GM23248 (cell line): Measurements from ENCODE around the gene ZNF580. TPM values are rescaled to one million over a fixed set of nuclear protein-coding genes. Genes with fewer than 3 reads are reported as not detected.

Experiments
- DNase-seq: peaks from one replicate; pipeline ENCODE4 v3.0.0-alpha.2; 2015
- H2AFZ ChIP-seq: fragments of 200-600 bp; sonication (generic); 2 replicates; pipeline ENCODE4 v1.6.1; 2016; ENCODE audit warnings: antibody characterized with exemption
- H3F3A ChIP-seq: fragments of 200-600 bp; sonication (generic); 2 replicates; pipeline ENCODE4 v1.6.1; 2016; ENCODE audit warnings: mild to moderate bottlenecking, antibody characterized with exemption, mixed run types; ENCODE audit not compliant: insufficient read depth
- H3K27ac ChIP-seq: fragments of 200-600 bp; sonication (generic); 2 replicates; pipeline ENCODE4 v1.5.1; 2016; ENCODE audit warnings: mild to moderate bottlenecking
- H3K27me3 ChIP-seq: fragments of 200-600 bp; sonication (generic); replicated peaks from 2 replicates; pipeline ENCODE4 v1.6.1; 2016; ENCODE audit warnings: mild to moderate bottlenecking; ENCODE audit not compliant: insufficient read depth
- H3K36me3 ChIP-seq: fragments of 200-600 bp; sonication (generic); 2 replicates; pipeline ENCODE4 v1.6.1; 2016; ENCODE audit warnings: low read depth, mild to moderate bottlenecking
- H3K4me1 ChIP-seq: fragments of 200-600 bp; sonication (generic); 2 replicates; pipeline ENCODE4 v1.6.1; 2016; ENCODE audit warnings: mild to moderate bottlenecking; ENCODE audit not compliant: insufficient read depth
- H3K4me2 ChIP-seq: fragments of 200-600 bp; sonication (generic); one replicate; pipeline ENCODE4 v1.6.1; 2016; ENCODE audit warnings: mild to moderate bottlenecking; ENCODE audit not compliant: unreplicated experiment
- H3K4me3 ChIP-seq: fragments of 200-600 bp; sonication (generic); 2 replicates; pipeline ENCODE4 v1.5.1; 2016; ENCODE audit warnings: mild to moderate bottlenecking
- H3K79me2 ChIP-seq: fragments of 200-600 bp; sonication (generic); 2 replicates; pipeline ENCODE4 v1.6.1; 2016; ENCODE audit warnings: mild to moderate bottlenecking; ENCODE audit not compliant: insufficient read depth
- H3K9ac ChIP-seq: fragments of 200-600 bp; sonication (generic); 2 replicates; pipeline ENCODE4 v1.6.1; 2016; ENCODE audit warnings: mild to moderate bottlenecking
- H3K9me2 ChIP-seq: fragments of 200-600 bp; sonication (generic); 2 replicates; pipeline ENCODE4 v1.6.1; 2016; ENCODE audit warnings: mixed run types, mild to moderate bottlenecking, moderate library complexity; ENCODE audit not compliant: insufficient read depth
- H3K9me3 ChIP-seq: fragments of 200-600 bp; sonication (generic); one replicate; pipeline ENCODE4 v1.6.1; 2017; ENCODE audit warnings: low read depth
- H4K20me1 ChIP-seq: fragments of 200-600 bp; sonication (generic); 2 replicates; pipeline ENCODE4 v1.6.0; 2016; ENCODE audit not compliant: insufficient read depth
- EZH2 ChIP-seq: fragments of 200-600 bp; sonication (generic); IDR thresholded peaks from 2 replicates; pipeline ENCODE4 v1.6.1; 2018; ENCODE audit warnings: antibody characterized with exemption, mild to moderate bottlenecking; ENCODE audit not compliant: insufficient read depth, poor library complexity, severe bottlenecking
- EZH2phosphoT487 ChIP-seq: fragments of 200-600 bp; sonication (generic); IDR thresholded peaks from 2 replicates; pipeline ENCODE4 v1.6.1; 2018; ENCODE audit warnings: antibody characterized with exemption, moderate library complexity, mild to moderate bottlenecking, low read depth; ENCODE audit not compliant: insufficient read depth
- WGBS, 2 experiments: methylation state at CpG; one replicate each; pipeline ENCODE4 v1.1.6; 2015 to 2017; ENCODE audit warnings: low lambda C conversion rate in 2 of 2, low coverage in 1 of 2; ENCODE audit errors: missing lambda C conversion rate in 2 of 2; 5-methylcytosine and 5-hydroxymethylcytosine counted together
- in situ Hi-C: fragments of 300-500 bp; cut with MboI; formaldehyde crosslinking; loops from 2 replicates; pipeline ENCODE4 v1.15.0; 2020
- polyA plus RNA-seq: library from polyadenylated mRNA; unstranded; fragments of >200 nt; fragmentation: Nextera tagmentation; extraction: Ambion mirVana; gene quantifications from 2 replicates; pipeline ENCODE4 v1.2.1, GENCODE V29; 2016
- total RNA-seq: library from RNA; depleted of rRNA; stranded (reverse); fragments of >200 nt; shearing (Covaris generic); gene quantifications from 2 replicates; pipeline ENCODE4 v1.2.3, GENCODE V29; 2014

Gene ZNF580
- total and polyA plus RNA-seq, 2 experiments from 2014 or later, result 11.7 to 44.0 TPM

- H3K9me3 ChIP-seq, result no peaks in the 10 kb centered on the region
- in situ Hi-C loops, result loop anchor here (25.0 kb wide), 1 partner anchor 495 kb away; the partner anchor contains the start of gene TNNT1
- H4K20me1 ChIP-seq, result no peaks in the 10 kb centered on the region
- no peaks in the 10 kb centered on the region for H3K27me3 ChIP-seq
- H2AFZ ChIP-seq, result peak overlapping the region; percentile 63
- DNase-seq, result peak; percentile 86
- H3K4me3 ChIP-seq, result no peak overlapping the region
- peaks cover 27% of the 10 kb centered on the region for H3K79me2 ChIP-seq
- no peaks in the 10 kb centered on the region for H3K36me3 ChIP-seq
- no peaks in the 10 kb centered on the region for H3K9me2 ChIP-seq
- H3K9ac ChIP-seq, result no peak overlapping the region
- H3K4me2 ChIP-seq, result no peak overlapping the region
- no peak for TF ChIP-seq EZH2
- no peak for TF ChIP-seq EZH2phosphoT487
- no peak overlapping the region for H3K27ac ChIP-seq
- no peaks in the 10 kb centered on the region for H3F3A ChIP-seq
- 6 to 12% methylated on average over 3 of the region's 3 CpGs for WGBS, 2 experiments
- H3K4me1 ChIP-seq, result peaks cover 13% of the 10 kb centered on the region
Observed at GRCh38 chr19:55632463-55632834, 8.4 kb upstream of the ZNF580 start.

GRCh38 chr19:55633861-55634260, 6.9 kb upstream of the ZNF580 start:
- 85% methylated on average over 8 of the region's 8 CpGs for WGBS, 2 experiments
- peaks cover 41% of the 10 kb centered on the region for H3K79me2 ChIP-seq
- H3K36me3 ChIP-seq, result no peaks in the 10 kb centered on the region
- H3K27me3 ChIP-seq, result no peaks in the 10 kb centered on the region
- H3K9ac ChIP-seq, result peak overlapping the region; percentile 100; the same call in 1 of the 2 replicates
- in situ Hi-C loops, result loop anchor here (25.0 kb wide), 1 partner anchor 497 kb away; the partner anchor contains the start of gene TNNT1
- H3F3A ChIP-seq, result peaks cover 6% of the 10 kb centered on the region
- H3K4me2 ChIP-seq, result peak overlapping the region; percentile 99
- H4K20me1 ChIP-seq, result no peaks in the 10 kb centered on the region
- DNase-seq, result no peak
- no peaks in the 10 kb centered on the region for H3K9me3 ChIP-seq
- no peak overlapping the region for H3K27ac ChIP-seq
- H3K9me2 ChIP-seq, result no peaks in the 10 kb centered on the region
- H2AFZ ChIP-seq, result peak overlapping the region; percentile 93
- TF ChIP-seq EZH2phosphoT487 (no peak), EZH2 (no peak)
- no peak overlapping the region for H3K4me3 ChIP-seq
- H3K4me1 ChIP-seq, result peaks cover 13% of the 10 kb centered on the region

- Histone ChIP-seq H3K27me3 (no peaks in the 10 kb centered on the region), H4K20me1 (no peaks in the 10 kb centered on the region), H3K9me3 (no peaks in the 10 kb centered on the region), H3K9ac (peak overlapping the region; percentile 100), H3K4me1 (peaks cover 21% of the 10 kb centered on the region), H3K36me3 (no peaks in the 10 kb centered on the region), H3F3A (peaks cover 19% of the 10 kb centered on the region), H3K4me3 (peak overlapping the region; percentile 97), H2AFZ (peak overlapping the region; percentile 93), H3K9me2 (no peaks in the 10 kb centered on the region), H3K4me2 (peak overlapping the region; percentile 99), H3K79me2 (peaks cover 51% of the 10 kb centered on the region), H3K27ac (peak overlapping the region; percentile 85)
- DNase-seq, result peak; percentile 47
- in situ Hi-C loops, result loop anchor here (25.0 kb wide), 1 partner anchor 498 kb away; the partner anchor contains the start of gene TNNT1
- WGBS, 2 experiments, result 1 to 4% methylated on average over 9 of the region's 9 CpGs
- no peak for TF ChIP-seq EZH2
Observed at GRCh38 chr19:55635334-55635717, 5.5 kb upstream of the ZNF580 start.

- H3K4me2 ChIP-seq, result peak overlapping the region; percentile 99
- H3K27me3 ChIP-seq, result no peaks in the 10 kb centered on the region
- peak overlapping the region; percentile 85 for H3K27ac ChIP-seq
- peak; percentile 22 for DNase-seq
- H3K4me3 ChIP-seq, result peak overlapping the region; percentile 97
- H3K4me1 ChIP-seq, result peaks cover 21% of the 10 kb centered on the region
- H3F3A ChIP-seq, result peaks cover 21% of the 10 kb centered on the region
- WGBS, 2 experiments, result 27 to 29% methylated on average over 7 of the region's 7 CpGs
- H3K79me2 ChIP-seq, result peaks cover 51% of the 10 kb centered on the region
- in situ Hi-C loops, result loop anchor here (25.0 kb wide), 1 partner anchor 499 kb away; the partner anchor contains the start of gene TNNT1
- H3K9ac ChIP-seq, result peak overlapping the region; percentile 100
- TF ChIP-seq EZH2phosphoT487 (no peak), EZH2 (no peak)
- no peaks in the 10 kb centered on the region for H3K9me3 ChIP-seq
- no peaks in the 10 kb centered on the region for H3K36me3 ChIP-seq
- no peaks in the 10 kb centered on the region for H3K9me2 ChIP-seq
- no peaks in the 10 kb centered on the region for H4K20me1 ChIP-seq
- no peak overlapping the region for H2AFZ ChIP-seq
Observed at GRCh38 chr19:55635856-55636440, 4.9 kb upstream of the ZNF580 start.
